Neural cell (in vitro differentiated cells): ENCODE data around the gene CDKAL1. TPM values are rescaled to one million over a fixed set of nuclear protein-coding genes. Genes with fewer than 3 reads are reported as not detected.
"Not testable (repeated sequence)": the region's sequence is repeated elsewhere in the genome, so short reads cannot be mapped to it uniquely, and the experiment has no call there.

Experiments
- H2AFZ ChIP-seq: fragments of 200-600, 300-800 bp; sonication (generic), shearing (Covaris generic); 2 replicates; pipeline ENCODE4 v1.6.0; 2014; ENCODE audit warnings: low read depth, mild to moderate bottlenecking, antibody characterized with exemption, low read length, moderate library complexity
- H3F3A ChIP-seq: fragments of 200-600 bp; shearing (Covaris generic); 2 replicates; pipeline ENCODE4 v1.6.1; 2016; ENCODE audit warnings: mild to moderate bottlenecking, moderate library complexity, mixed read lengths, antibody characterized with exemption, low read length; ENCODE audit not compliant: insufficient read depth, poor library complexity, severe bottlenecking
- H3K27ac ChIP-seq: fragments of 200-600, 300-800 bp; sonication (generic), shearing (Covaris generic); 2 replicates; pipeline ENCODE4 v1.5.1; 2014; ENCODE audit warnings: mild to moderate bottlenecking, low read length, moderate library complexity
- H3K27me3 ChIP-seq: fragments of 300-800, 200-600 bp; sonication (generic), shearing (Covaris generic); 2 replicates; pipeline ENCODE4 v1.6.0; 2014; ENCODE audit warnings: mild to moderate bottlenecking, low read depth, low read length, moderate library complexity; ENCODE audit not compliant: insufficient read depth
- H3K36me3 ChIP-seq: fragments of 300-800, 200-600 bp; sonication (generic), shearing (Covaris generic); 2 replicates; pipeline ENCODE4 v1.5.1; 2014; ENCODE audit warnings: mild to moderate bottlenecking, antibody characterized with exemption, low read length, moderate library complexity; ENCODE audit not compliant: insufficient read depth
- H3K4me2 ChIP-seq: fragments of 300-800, 200-600 bp; sonication (generic), shearing (Covaris generic); 2 replicates; pipeline ENCODE4 v1.6.0; 2014; ENCODE audit warnings: mild to moderate bottlenecking, low read length
- H3K4me3 ChIP-seq: fragments of 300-800, 200-600 bp; sonication (generic), shearing (Covaris generic); 2 replicates; pipeline ENCODE4 v1.5.1; 2014; ENCODE audit warnings: mild to moderate bottlenecking, low read length, moderate library complexity
- H3K79me2 ChIP-seq: fragments of 200-600 bp; shearing (Covaris generic); replicated peaks from 2 replicates; pipeline ENCODE4 v1.6.0; 2014; ENCODE audit warnings: mild to moderate bottlenecking, low read length, moderate library complexity; ENCODE audit not compliant: insufficient read depth
- H3K9ac ChIP-seq: fragments of 300-800, 200-600 bp; sonication (generic), shearing (Covaris generic); 2 replicates; pipeline ENCODE4 v1.6.1; 2016; ENCODE audit warnings: mild to moderate bottlenecking, low read length, mixed read lengths
- H3K9me2 ChIP-seq: fragments of 200-600 bp; shearing (Covaris generic); 2 replicates; pipeline ENCODE4 v1.6.1; 2016; ENCODE audit warnings: mild to moderate bottlenecking, low read length, mixed read lengths; ENCODE audit not compliant: insufficient read depth
- H3K9me3 ChIP-seq: fragments of 200-600, 300-800 bp; sonication (generic), shearing (Covaris generic); 2 replicates; pipeline ENCODE4 v1.6.1; 2016; ENCODE audit warnings: mild to moderate bottlenecking, mixed run types, low read length, moderate library complexity, mixed read lengths
- H4K20me1 ChIP-seq: fragments of 200-600 bp; shearing (Covaris generic); 2 replicates; pipeline ENCODE4 v1.6.1; 2016; ENCODE audit warnings: mild to moderate bottlenecking, mixed run types; ENCODE audit not compliant: insufficient read depth
- EP300 ChIP-seq: fragments of 450-650 bp; conservative IDR thresholded peaks from 2 replicates; pipeline ENCODE4 v1.6.1; 2014; ENCODE audit warnings: antibody characterized with exemption, mild to moderate bottlenecking, moderate library complexity; ENCODE audit not compliant: poor library complexity, severe bottlenecking
- EZH2 ChIP-seq: fragments of 200-600, 300-800 bp; shearing (Covaris generic), sonication (generic); IDR thresholded peaks from 2 replicates; pipeline ENCODE4 v1.6.1; 2014; ENCODE audit warnings: antibody characterized with exemption, low read length, borderline replicate concordance, mild to moderate bottlenecking; ENCODE audit not compliant: insufficient read depth, poor library complexity, severe bottlenecking
- MXI1 ChIP-seq: fragments of 450-650 bp; conservative IDR thresholded peaks from 2 replicates; pipeline ENCODE4 v1.6.1; 2014; ENCODE audit warnings: antibody characterized with exemption, mild to moderate bottlenecking; ENCODE audit not compliant: poor library complexity, severe bottlenecking
- POLR2AphosphoS5 ChIP-seq: IDR thresholded peaks from 2 replicates; pipeline ENCODE4 v1.6.1; 2012
- RAD21 ChIP-seq: fragments of 450-650 bp; conservative IDR thresholded peaks from 2 replicates; pipeline ENCODE4 v1.6.1; 2014; ENCODE audit warnings: antibody characterized with exemption, mild to moderate bottlenecking, moderate library complexity
- SMC3 ChIP-seq: fragments of 450-650 bp; conservative IDR thresholded peaks from 2 replicates; pipeline ENCODE4 v1.6.1; 2014; ENCODE audit warnings: antibody characterized with exemption, mild to moderate bottlenecking, moderate library complexity; ENCODE audit not compliant: poor library complexity
- TAF1 ChIP-seq: IDR thresholded peaks from 2 replicates; pipeline ENCODE4 v1.6.1; 2012; ENCODE audit warnings: low read depth
- polyA plus RNA-seq: library from polyadenylated mRNA; depleted of rRNA; stranded (reverse); fragments of >200 nt; gene quantifications from 2 replicates; pipeline ENCODE4 v1.2.3, GENCODE V29; 2014
- TF ChIP-seq, protein P1 (sequence below): IDR thresholded peaks from 2 replicates; pipeline ENCODE4 v1.6.1; 2012; ENCODE audit warnings: borderline replicate concordance
- TF ChIP-seq, protein P2 (sequence below): fragments of 450-650 bp; IDR thresholded peaks from 2 replicates; pipeline ENCODE4 v1.5.1; 2014; ENCODE audit warnings: antibody characterized with exemption, mild to moderate bottlenecking, moderate library complexity; ENCODE audit not compliant: poor library complexity, severe bottlenecking

CDKAL1 gene
- polyA plus RNA-seq, 1 donor from 2014 or later = 10.7 TPM

DNA sequence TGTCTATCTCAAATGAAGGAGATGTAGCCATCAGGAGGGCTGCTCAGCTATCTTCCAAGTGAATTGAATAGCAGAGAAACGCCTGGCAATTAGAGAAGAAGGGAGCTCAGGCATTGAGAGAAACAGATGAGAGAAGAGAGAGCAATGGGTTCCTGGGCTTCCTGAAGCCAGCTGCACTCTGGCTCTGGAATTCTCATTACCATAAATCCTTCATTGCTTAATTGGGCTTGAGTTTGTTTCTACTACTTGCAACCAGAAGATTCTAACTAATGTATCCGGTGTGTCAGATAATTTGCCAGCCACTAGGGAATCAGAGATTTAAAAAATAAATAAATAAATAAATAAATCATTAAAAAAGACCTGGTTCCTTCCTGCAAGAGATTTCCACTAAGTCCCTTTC, 25.0 kb upstream of the CDKAL1 start:
- Histone ChIP-seq H3K9ac (no peak overlapping the region), H3K9me3 (no peaks in the 10 kb centered on the region), H3K27me3 (no peaks in the 10 kb centered on the region), H3K79me2 (no peaks in the 10 kb centered on the region), H4K20me1 (no peaks in the 10 kb centered on the region), H3K36me3 (no peaks in the 10 kb centered on the region), H3K27ac (no peak overlapping the region), H2AFZ (no peak overlapping the region), H3F3A (no peaks in the 10 kb centered on the region), H3K4me3 (no peak overlapping the region), H3K4me2 (no peak overlapping the region), H3K9me2 (no peaks in the 10 kb centered on the region)
- TF ChIP-seq RAD21 (no peak), TAF1 (no peak), EP300 (no peak), POLR2AphosphoS5 (no peak), EZH2 (no peak), SMC3 (no peak), MXI1 (no peak)
- TF ChIP-seq, protein P1, sequence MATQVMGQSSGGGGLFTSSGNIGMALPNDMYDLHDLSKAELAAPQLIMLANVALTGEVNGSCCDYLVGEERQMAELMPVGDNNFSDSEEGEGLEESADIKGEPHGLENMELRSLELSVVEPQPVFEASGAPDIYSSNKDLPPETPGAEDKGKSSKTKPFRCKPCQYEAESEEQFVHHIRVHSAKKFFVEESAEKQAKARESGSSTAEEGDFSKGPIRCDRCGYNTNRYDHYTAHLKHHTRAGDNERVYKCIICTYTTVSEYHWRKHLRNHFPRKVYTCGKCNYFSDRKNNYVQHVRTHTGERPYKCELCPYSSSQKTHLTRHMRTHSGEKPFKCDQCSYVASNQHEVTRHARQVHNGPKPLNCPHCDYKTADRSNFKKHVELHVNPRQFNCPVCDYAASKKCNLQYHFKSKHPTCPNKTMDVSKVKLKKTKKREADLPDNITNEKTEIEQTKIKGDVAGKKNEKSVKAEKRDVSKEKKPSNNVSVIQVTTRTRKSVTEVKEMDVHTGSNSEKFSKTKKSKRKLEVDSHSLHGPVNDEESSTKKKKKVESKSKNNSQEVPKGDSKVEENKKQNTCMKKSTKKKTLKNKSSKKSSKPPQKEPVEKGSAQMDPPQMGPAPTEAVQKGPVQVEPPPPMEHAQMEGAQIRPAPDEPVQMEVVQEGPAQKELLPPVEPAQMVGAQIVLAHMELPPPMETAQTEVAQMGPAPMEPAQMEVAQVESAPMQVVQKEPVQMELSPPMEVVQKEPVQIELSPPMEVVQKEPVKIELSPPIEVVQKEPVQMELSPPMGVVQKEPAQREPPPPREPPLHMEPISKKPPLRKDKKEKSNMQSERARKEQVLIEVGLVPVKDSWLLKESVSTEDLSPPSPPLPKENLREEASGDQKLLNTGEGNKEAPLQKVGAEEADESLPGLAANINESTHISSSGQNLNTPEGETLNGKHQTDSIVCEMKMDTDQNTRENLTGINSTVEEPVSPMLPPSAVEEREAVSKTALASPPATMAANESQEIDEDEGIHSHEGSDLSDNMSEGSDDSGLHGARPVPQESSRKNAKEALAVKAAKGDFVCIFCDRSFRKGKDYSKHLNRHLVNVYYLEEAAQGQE = no peak
- TF ChIP-seq, protein P2, sequence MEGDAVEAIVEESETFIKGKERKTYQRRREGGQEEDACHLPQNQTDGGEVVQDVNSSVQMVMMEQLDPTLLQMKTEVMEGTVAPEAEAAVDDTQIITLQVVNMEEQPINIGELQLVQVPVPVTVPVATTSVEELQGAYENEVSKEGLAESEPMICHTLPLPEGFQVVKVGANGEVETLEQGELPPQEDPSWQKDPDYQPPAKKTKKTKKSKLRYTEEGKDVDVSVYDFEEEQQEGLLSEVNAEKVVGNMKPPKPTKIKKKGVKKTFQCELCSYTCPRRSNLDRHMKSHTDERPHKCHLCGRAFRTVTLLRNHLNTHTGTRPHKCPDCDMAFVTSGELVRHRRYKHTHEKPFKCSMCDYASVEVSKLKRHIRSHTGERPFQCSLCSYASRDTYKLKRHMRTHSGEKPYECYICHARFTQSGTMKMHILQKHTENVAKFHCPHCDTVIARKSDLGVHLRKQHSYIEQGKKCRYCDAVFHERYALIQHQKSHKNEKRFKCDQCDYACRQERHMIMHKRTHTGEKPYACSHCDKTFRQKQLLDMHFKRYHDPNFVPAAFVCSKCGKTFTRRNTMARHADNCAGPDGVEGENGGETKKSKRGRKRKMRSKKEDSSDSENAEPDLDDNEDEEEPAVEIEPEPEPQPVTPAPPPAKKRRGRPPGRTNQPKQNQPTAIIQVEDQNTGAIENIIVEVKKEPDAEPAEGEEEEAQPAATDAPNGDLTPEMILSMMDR = no peak

DNA sequence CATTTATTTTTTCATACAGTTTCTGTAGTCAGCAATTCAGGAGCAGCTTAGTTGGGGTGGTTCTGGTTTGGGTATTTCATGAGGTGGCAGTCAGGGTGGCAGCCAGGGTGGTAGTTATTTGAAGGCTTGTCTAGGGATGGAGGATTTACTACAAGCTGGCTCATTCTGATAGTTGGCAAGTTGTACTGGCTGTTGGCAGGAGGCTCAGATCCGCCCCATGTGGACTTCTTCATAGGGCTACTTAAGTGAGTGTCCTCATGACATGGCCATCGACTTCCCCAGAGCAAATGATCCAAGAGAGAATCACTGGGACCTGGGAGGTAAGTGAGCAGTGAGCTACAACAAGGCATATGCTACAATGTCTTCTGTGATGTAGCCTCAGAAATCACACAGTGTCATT, 22.4 kb upstream of the CDKAL1 start:
- TF ChIP-seq, protein P1 = no peak
- no peak for TF ChIP-seq RAD21
- no peak for TF ChIP-seq SMC3
- TF ChIP-seq, protein P2 = no peak
- TF ChIP-seq EP300 = no peak
- no peak for TF ChIP-seq POLR2AphosphoS5
- no peak for TF ChIP-seq EZH2
- no peak for TF ChIP-seq TAF1
- TF ChIP-seq MXI1 = no peak
- no peak overlapping the region for H3K4me2 ChIP-seq
- H3K27me3 ChIP-seq = no peaks in the 10 kb centered on the region
- H3K9me2 ChIP-seq = no peaks in the 10 kb centered on the region
- H3F3A ChIP-seq = no peaks in the 10 kb centered on the region
- H3K4me3 ChIP-seq = no peak overlapping the region
- H3K79me2 ChIP-seq = no peaks in the 10 kb centered on the region
- H2AFZ ChIP-seq = no peak overlapping the region
- no peaks in the 10 kb centered on the region for H3K36me3 ChIP-seq
- no peaks in the 10 kb centered on the region for H4K20me1 ChIP-seq
- H3K27ac ChIP-seq = no peak overlapping the region
- H3K9ac ChIP-seq = no peak overlapping the region
- no peaks in the 10 kb centered on the region for H3K9me3 ChIP-seq

DNA sequence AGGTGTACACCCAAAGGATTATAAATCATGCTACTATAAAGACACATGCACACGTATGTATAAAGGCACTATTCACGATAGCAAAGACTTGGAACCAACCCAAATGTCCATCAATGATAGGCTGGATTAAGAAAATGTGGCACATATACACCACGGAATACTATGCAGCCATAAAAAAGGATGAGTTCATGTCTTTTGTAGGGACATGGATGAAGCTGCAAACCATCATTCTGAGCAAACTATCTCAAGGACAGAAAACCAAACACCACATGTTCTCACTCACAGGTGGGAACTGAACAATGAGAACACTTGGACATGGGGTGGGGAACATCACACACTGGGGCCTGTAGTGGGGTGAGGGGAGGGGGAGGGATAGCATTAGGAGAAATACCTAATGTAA, 9.0 kb upstream of the CDKAL1 start:
- H4K20me1 ChIP-seq, H3K27ac ChIP-seq, H3K36me3 ChIP-seq, H3K27me3 ChIP-seq, H3K9ac ChIP-seq, H3F3A ChIP-seq, H3K4me2 ChIP-seq, H3K9me3 ChIP-seq, H3K9me2 ChIP-seq, H3K4me3 ChIP-seq, H2AFZ ChIP-seq, H3K79me2 ChIP-seq: not testable (repeated sequence)
